Measurements from ENCODE around the gene HRH3.

The HRH3 gene

GRCh38 chr20:62174870-62175624 is 45.0 kb downstream of the HRH3 start:
- ATAC-seq, result no peak

GRCh38 chr20:62174021-62174804 is 45.9 kb downstream of the HRH3 start:
- no peak for ATAC-seq

GRCh38 chr20:62172666-62173065 is 47.4 kb downstream of the HRH3 start:
- no peak for ATAC-seq

GRCh38 chr20:62171245-62171644 is 48.8 kb downstream of the HRH3 start:
- no peak for ATAC-seq

GRCh38 chr20:62170536-62170935 is 49.5 kb downstream of the HRH3 start:
- no peak for ATAC-seq

GRCh38 chr20:62168890-62169435 is 51.1 kb downstream of the HRH3 start:
- ATAC-seq, result no peak

GRCh38 chr20:62168061-62168460 is 52.0 kb downstream of the HRH3 start:
- ATAC-seq, result no peak

- ATAC-seq, result no peak
These were observed 52.6 kb downstream of the HRH3 start for GRCh38 chr20:62167474-62167873.

GRCh38 chr20:62165762-62166399 is 54.2 kb downstream of the HRH3 start:
- no peak for ATAC-seq
